HL-60 (cell line): ENCODE results near the gene COL4A2.

Source experiments
- DNase-seq, 2 experiments: peaks; one replicate each; pipeline ENCODE4 v3.0.0-alpha.2; 2010 to 2020; ENCODE audit warnings: low read depth in 1 of 2, low spot score in 1 of 2
- H3K27ac ChIP-seq: fragments of 250-450 bp; sonication (Bioruptor Pico); replicated peaks from 2 replicates; pipeline ENCODE4 v1.5.1; 2020; ENCODE audit warnings: mild to moderate bottlenecking, moderate library complexity
- H3K27me3 ChIP-seq: fragments of 250-450 bp; sonication (Bioruptor Pico); 2 replicates; pipeline ENCODE4 v1.5.1; 2021; ENCODE audit warnings: mild to moderate bottlenecking, moderate library complexity; ENCODE audit not compliant: insufficient read depth, poor library complexity, severe bottlenecking
- H3K4me3 ChIP-seq: replicated peaks from 2 replicates; pipeline ENCODE4 v1.5.1; 2011; ENCODE audit warnings: mild to moderate bottlenecking, control low read depth, low read length; ENCODE audit not compliant: insufficient read depth
- GABPA ChIP-seq: IDR thresholded peaks from 2 replicates; pipeline ENCODE4 v1.6.1; 2012; ENCODE audit warnings: low read depth
- POLR2AphosphoS5 ChIP-seq: IDR thresholded peaks from 2 replicates; pipeline ENCODE4 v1.6.1; 2012; ENCODE audit warnings: low read depth
- REST ChIP-seq: IDR thresholded peaks from 2 replicates; pipeline ENCODE4 v1.6.1; 2012; ENCODE audit warnings: low read depth; ENCODE audit not compliant: insufficient replicate concordance
- SPI1 ChIP-seq: IDR thresholded peaks from 2 replicates; pipeline ENCODE4 v1.6.1; 2012; ENCODE audit warnings: low read depth, mild to moderate bottlenecking, borderline replicate concordance
- TF ChIP-seq, protein P1 (sequence below): IDR thresholded peaks from one replicate; pipeline ENCODE4 v1.5.1; 2011; ENCODE audit warnings: low read length, control low read depth, inconsistent platforms; ENCODE audit not compliant: insufficient read depth

COL4A2 gene

DNA sequence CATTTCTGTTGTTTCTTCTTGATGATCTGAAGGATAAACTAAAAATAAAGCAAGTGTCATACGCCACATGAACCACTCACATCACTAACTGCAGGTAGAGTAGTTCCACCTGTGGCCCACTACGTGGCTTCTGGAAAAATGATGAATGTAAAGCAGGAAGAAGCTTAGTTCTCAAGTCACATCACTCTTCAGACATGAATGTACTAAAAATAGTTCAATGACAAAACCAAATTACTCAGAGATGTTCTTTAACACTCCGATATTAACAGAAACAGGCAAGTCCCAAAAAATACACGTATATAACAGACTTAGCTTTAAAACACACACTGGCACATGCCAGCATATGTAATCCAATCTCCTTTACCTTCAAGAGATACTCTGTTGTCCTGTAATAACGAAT lies 232.8 kb downstream of the COL4A2 start:
- H3K27ac ChIP-seq: no peak overlapping the region
- TF ChIP-seq POLR2AphosphoS5 (no peak), SPI1 (no peak), REST (no peak), GABPA (no peak)
- TF ChIP-seq, protein P1, sequence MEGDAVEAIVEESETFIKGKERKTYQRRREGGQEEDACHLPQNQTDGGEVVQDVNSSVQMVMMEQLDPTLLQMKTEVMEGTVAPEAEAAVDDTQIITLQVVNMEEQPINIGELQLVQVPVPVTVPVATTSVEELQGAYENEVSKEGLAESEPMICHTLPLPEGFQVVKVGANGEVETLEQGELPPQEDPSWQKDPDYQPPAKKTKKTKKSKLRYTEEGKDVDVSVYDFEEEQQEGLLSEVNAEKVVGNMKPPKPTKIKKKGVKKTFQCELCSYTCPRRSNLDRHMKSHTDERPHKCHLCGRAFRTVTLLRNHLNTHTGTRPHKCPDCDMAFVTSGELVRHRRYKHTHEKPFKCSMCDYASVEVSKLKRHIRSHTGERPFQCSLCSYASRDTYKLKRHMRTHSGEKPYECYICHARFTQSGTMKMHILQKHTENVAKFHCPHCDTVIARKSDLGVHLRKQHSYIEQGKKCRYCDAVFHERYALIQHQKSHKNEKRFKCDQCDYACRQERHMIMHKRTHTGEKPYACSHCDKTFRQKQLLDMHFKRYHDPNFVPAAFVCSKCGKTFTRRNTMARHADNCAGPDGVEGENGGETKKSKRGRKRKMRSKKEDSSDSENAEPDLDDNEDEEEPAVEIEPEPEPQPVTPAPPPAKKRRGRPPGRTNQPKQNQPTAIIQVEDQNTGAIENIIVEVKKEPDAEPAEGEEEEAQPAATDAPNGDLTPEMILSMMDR: no peak
- no peak overlapping the region for H3K4me3 ChIP-seq
- H3K27me3 ChIP-seq: no peaks in the 10 kb centered on the region
- DNase-seq: no peak

DNA sequence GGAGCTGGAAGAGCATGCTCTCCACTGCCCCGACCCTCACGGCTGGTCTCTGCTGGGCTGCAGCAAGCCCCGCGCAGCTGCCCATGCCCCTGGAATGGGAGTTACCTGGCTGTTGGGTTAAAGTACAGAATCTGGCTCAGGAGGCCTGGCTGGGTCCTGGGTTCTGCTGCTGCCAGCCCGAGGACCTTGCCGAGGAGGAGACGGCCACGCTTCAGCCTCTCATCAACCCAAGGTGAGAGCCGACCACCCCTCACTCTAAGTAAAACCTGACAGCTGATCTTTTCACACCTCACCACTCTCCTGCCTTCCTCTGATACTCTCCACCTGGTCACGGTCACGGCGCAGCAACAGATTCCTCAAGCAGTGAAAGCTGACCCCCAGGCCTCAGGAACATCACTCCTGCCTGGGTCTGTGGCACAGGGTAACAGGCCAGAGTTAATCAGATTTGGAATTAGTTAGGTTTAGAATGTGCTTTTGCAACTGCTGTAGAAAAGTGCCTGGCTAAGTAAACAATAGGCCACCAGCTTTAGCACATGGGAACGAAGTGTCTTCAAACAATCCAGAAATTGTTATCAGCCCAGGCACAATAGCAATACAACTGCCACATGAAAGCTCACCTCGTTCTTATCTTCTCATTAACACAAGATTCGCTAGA lies 233.9 kb downstream of the COL4A2 start:
- Histone ChIP-seq H3K4me3 (no peak overlapping the region), H3K27me3 (no peaks in the 10 kb centered on the region), H3K27ac (no peak overlapping the region)
- no peak for DNase-seq
- TF ChIP-seq, protein P1: no peak
- TF ChIP-seq SPI1 (no peak), REST (no peak), GABPA (no peak), POLR2AphosphoS5 (no peak)

GRCh38 chr13:110541526-110541920 lies 234.4 kb downstream of the COL4A2 start:
- Histone ChIP-seq H3K27ac (no peak overlapping the region), H3K27me3 (no peaks in the 10 kb centered on the region), H3K4me3 (no peak overlapping the region)
- TF ChIP-seq SPI1: no peak
- TF ChIP-seq, protein P1: no peak
- TF ChIP-seq POLR2AphosphoS5: no peak
- TF ChIP-seq REST: no peak
- TF ChIP-seq GABPA: no peak
- no peak for DNase-seq
